DOHH2 (cell line): ENCODE measurements around the gene APMAP.

Experiments
- H3F3A ChIP-seq: fragments of 200-600 bp; sonication (generic), shearing (Covaris generic); 2 replicates; pipeline ENCODE4 v1.6.0; 2016; ENCODE audit warnings: antibody characterized with exemption, mild to moderate bottlenecking; ENCODE audit not compliant: control insufficient read depth, insufficient read depth
- H3K27ac ChIP-seq: fragments of 200-600 bp; sonication (generic); 2 replicates; pipeline ENCODE4 v1.5.1; 2014; ENCODE audit warnings: low read depth, mild to moderate bottlenecking, low read length, moderate library complexity
- H3K27me3 ChIP-seq: fragments of 200-600 bp; sonication (generic); 2 replicates; pipeline ENCODE4 v1.6.1; 2014; ENCODE audit warnings: mild to moderate bottlenecking, low read length, mixed read lengths; ENCODE audit not compliant: control insufficient read depth
- H3K36me3 ChIP-seq: fragments of 200-600 bp; sonication (generic); 2 replicates; pipeline ENCODE4 v1.6.1; 2014; ENCODE audit warnings: mild to moderate bottlenecking, low read length, moderate library complexity, mixed read lengths; ENCODE audit not compliant: control insufficient read depth
- H3K4me1 ChIP-seq: fragments of 200-600 bp; sonication (generic); 2 replicates; pipeline ENCODE4 v1.6.1; 2014; ENCODE audit warnings: mild to moderate bottlenecking, low read length, mixed read lengths; ENCODE audit not compliant: control insufficient read depth
- H3K4me2 ChIP-seq: fragments of 200-600 bp; sonication (generic); 2 replicates; pipeline ENCODE4 v1.6.0; 2014; ENCODE audit warnings: mild to moderate bottlenecking, low read length, moderate library complexity
- H3K4me3 ChIP-seq: fragments of 200-600 bp; sonication (generic); 2 replicates; pipeline ENCODE4 v1.5.1; 2014; ENCODE audit warnings: mild to moderate bottlenecking, low read length, mixed read lengths
- H3K79me2 ChIP-seq: fragments of 200-600 bp; sonication (generic); 2 replicates; pipeline ENCODE4 v1.6.1; 2014; ENCODE audit warnings: mild to moderate bottlenecking, low read length, mixed read lengths; ENCODE audit not compliant: control insufficient read depth
- H3K9me2 ChIP-seq: fragments of 200-600 bp; sonication (generic); replicated peaks from 2 replicates; pipeline ENCODE4 v1.6.1; 2014; ENCODE audit warnings: mild to moderate bottlenecking, low read length, mixed read lengths; ENCODE audit not compliant: control insufficient read depth
- H3K9me3 ChIP-seq: fragments of 200-600 bp; sonication (generic); 2 replicates; pipeline ENCODE4 v1.6.1; 2014; ENCODE audit warnings: antibody characterized with exemption, low read length, mixed read lengths; ENCODE audit not compliant: control insufficient read depth, insufficient read depth
- H4K20me1 ChIP-seq: fragments of 200-600 bp; sonication (generic); 2 replicates; pipeline ENCODE4 v1.6.0; 2014; ENCODE audit warnings: low read depth, mild to moderate bottlenecking, antibody characterized with exemption, low read length, moderate library complexity; ENCODE audit not compliant: control insufficient read depth, insufficient read depth
- EZH2phosphoT487 ChIP-seq: fragments of 200-600 bp; sonication (generic); IDR thresholded peaks from 2 replicates; pipeline ENCODE4 v1.6.1; 2017; ENCODE audit warnings: borderline replicate concordance, mild to moderate bottlenecking, antibody characterized with exemption, low read length, moderate library complexity, mixed read lengths
- TF ChIP-seq, protein P1 (sequence below): fragments of 200-600 bp; sonication (generic); IDR thresholded peaks from one replicate; pipeline ENCODE4 v1.5.1; 2014; ENCODE audit warnings: antibody characterized with exemption, mild to moderate bottlenecking, low read depth, low read length; ENCODE audit not compliant: poor library complexity, severe bottlenecking

The APMAP gene

DNA sequence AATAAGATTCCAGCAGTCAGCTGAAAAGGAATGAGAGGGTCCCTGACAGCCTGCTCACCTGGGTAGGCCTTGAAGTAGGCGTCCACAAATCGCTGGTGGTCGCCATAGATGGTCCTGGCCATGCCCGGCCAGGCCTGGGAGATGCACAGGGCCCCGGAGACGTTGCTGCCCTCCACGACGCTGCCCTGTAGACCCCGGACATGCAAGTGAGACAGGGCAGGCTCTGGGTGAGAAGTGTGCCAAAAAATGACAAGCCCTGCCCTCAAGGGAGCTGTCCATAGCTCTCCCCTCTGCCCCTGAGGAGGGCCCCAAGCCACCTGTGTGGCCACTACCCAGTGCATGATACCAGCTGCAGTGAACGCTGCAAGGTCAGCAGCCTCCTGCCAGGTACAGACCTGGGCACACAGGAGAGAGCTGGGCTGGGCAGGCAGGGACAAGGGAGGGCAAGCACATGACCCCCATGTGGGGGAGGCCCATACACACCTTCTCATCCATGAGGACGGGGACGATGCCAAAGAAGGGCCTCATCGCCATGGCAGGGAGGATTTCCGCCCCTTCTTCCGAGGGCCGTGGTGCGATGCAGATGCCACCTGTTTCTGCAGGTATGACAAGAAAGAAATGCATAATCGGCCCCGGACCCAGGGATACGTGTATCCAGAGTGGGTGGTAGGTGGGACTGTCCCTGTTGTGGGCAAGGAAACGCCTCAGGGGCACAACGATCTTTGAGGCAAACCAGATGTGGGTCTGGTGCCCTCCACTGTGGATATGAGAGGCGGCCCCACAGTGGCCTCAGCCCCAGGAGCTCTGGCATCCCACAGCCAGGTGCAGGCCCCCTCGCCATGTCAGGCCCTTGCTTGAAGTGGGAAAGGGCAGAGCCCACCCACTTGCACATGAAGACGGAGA, 21.2 kb upstream of the APMAP start:
- Histone ChIP-seq H3F3A (no peaks in the 10 kb centered on the region), H3K4me3 (no peak overlapping the region), H3K4me1 (no peaks in the 10 kb centered on the region), H3K79me2 (no peaks in the 10 kb centered on the region), H3K27ac (no peak overlapping the region), H3K4me2 (no peak overlapping the region), H3K27me3 (no peaks in the 10 kb centered on the region), H4K20me1 (no peaks in the 10 kb centered on the region), H3K9me2 (no peaks in the 10 kb centered on the region), H3K9me3 (no peaks in the 10 kb centered on the region), H3K36me3 (no peaks in the 10 kb centered on the region)
- no peak for TF ChIP-seq EZH2phosphoT487
- TF ChIP-seq, protein P1, sequence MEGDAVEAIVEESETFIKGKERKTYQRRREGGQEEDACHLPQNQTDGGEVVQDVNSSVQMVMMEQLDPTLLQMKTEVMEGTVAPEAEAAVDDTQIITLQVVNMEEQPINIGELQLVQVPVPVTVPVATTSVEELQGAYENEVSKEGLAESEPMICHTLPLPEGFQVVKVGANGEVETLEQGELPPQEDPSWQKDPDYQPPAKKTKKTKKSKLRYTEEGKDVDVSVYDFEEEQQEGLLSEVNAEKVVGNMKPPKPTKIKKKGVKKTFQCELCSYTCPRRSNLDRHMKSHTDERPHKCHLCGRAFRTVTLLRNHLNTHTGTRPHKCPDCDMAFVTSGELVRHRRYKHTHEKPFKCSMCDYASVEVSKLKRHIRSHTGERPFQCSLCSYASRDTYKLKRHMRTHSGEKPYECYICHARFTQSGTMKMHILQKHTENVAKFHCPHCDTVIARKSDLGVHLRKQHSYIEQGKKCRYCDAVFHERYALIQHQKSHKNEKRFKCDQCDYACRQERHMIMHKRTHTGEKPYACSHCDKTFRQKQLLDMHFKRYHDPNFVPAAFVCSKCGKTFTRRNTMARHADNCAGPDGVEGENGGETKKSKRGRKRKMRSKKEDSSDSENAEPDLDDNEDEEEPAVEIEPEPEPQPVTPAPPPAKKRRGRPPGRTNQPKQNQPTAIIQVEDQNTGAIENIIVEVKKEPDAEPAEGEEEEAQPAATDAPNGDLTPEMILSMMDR = no peak

DNA sequence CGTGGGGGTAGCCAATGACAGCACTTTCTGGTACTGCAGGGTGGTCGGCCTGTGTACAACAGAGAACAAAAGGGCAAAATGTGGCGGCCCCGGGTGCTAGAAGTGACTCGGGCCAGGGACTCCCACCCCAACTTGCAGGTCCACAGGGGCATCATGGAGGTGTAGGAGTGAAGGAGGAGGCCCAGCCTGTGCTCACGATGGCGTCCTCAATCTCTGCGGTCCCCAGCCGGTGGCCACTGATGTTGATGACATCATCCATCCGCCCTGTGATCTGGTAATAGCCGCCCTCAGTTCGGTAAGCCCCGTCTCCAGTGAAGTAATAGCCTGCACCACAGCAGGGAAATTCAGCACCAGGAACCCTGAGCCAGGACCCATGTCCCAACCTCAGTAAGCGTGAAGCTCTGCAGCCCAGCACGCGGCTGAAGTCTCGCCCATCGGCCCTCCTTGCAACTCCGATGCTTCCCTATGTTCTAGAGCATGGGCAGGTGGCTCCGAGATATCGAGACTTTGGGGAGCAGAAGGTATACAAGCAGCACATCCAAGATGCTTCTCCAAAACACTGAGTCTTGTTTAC, 20.2 kb upstream of the APMAP start:
- no peaks in the 10 kb centered on the region for H3K36me3 ChIP-seq
- no peaks in the 10 kb centered on the region for H3K79me2 ChIP-seq
- H3K4me2 ChIP-seq = no peak overlapping the region
- H3K27ac ChIP-seq = no peak overlapping the region
- H3F3A ChIP-seq = no peaks in the 10 kb centered on the region
- H4K20me1 ChIP-seq = no peaks in the 10 kb centered on the region
- no peaks in the 10 kb centered on the region for H3K9me2 ChIP-seq
- no peaks in the 10 kb centered on the region for H3K9me3 ChIP-seq
- no peak overlapping the region for H3K4me3 ChIP-seq
- no peaks in the 10 kb centered on the region for H3K27me3 ChIP-seq
- TF ChIP-seq, protein P1 = no peak
- H3K4me1 ChIP-seq = no peaks in the 10 kb centered on the region

DNA sequence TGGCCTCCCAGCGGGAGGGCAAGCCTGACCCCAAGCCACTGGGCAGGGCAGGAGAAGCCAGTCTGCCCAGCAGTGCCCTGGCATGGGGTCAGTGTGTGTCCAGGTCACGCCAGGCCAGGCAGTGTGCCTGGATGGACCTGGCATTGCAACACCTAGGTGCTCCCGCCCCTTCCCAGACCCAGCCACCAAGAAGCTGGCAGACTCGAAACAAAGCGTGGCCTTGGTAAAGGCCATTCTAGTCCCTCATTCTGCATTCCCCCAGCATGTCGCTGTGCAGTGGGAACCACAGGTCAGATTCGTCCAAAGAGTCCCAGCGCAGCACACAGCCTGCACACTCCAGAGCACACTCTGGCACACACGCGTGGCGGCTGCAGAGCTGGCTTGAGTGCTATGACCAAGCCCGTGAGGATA, 19.3 kb upstream of the APMAP start:
- Histone ChIP-seq H3K4me2 (no peak overlapping the region), H3K9me3 (no peaks in the 10 kb centered on the region), H3K27ac (no peak overlapping the region), H3K9me2 (no peaks in the 10 kb centered on the region), H3K4me3 (no peak overlapping the region), H3F3A (no peaks in the 10 kb centered on the region), H3K79me2 (no peaks in the 10 kb centered on the region), H3K27me3 (no peaks in the 10 kb centered on the region), H3K4me1 (no peaks in the 10 kb centered on the region), H3K36me3 (no peaks in the 10 kb centered on the region), H4K20me1 (no peaks in the 10 kb centered on the region)
- TF ChIP-seq, protein P1 = no peak
- TF ChIP-seq EZH2phosphoT487 = no peak
